ENCODE data around the gene OXA1L. TPM values are rescaled to one million over a fixed set of nuclear protein-coding genes. Genes with fewer than 3 reads are reported as not detected.

OXA1L gene
- total RNA-seq, 1 donor from 2014 or later = 81.2 TPM

DNA sequence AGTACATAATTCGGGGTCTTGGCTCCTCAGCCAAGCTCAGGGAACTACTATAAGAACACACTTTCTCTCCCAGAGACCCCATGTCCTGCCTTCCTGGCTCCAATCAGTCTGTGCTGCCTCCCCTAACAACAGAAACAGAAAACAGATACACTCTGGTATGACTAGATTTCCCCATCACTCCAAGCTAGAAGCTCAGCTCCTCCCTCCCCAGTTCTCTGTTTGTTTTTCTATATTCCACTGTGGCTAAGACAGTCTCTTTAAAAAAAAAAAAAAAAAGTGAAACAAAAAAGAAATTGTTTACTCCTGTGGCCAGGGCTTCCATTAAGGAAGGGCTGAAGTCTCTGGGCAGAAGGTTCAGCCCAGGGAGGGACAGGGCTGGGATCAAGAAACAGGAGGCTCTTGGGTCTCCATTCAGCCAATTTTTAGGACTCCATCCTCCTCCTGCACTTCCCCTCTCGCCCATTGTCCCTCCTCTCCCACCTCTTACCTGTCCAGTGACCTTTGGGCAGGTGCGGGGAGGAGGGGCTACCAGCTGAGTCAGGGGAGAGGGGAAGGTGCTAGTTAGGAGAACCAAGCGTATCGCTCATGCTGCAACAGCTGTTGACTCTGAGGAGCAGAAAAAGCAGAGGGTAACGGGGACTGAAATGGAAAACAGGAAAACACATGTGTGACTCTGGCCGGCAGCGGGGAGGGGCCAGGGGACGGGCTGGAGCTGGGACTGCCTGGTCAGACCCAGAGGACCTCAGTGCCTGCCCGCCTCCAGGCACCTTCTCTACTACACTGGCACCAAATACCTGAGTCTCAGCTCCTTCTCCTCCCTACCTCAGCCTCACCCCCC lies 52.9 kb downstream of the OXA1L start:
- Histone ChIP-seq H3K9ac (ENCODE audit: low read length) (peak overlapping the region; percentile 45), H3K4me1 (ENCODE audit: insufficient read depth, low read length) (peaks cover 20% of the 10 kb centered on the region), H3K36me3 (ENCODE audit: insufficient read depth, low read length) (no peaks in the 10 kb centered on the region), H3K4me2 (ENCODE audit: low read length) (peak overlapping the region; percentile 67), H4K20me1 (ENCODE audit: insufficient read depth, low read length) (no peaks in the 10 kb centered on the region), H3K27ac (ENCODE audit: low read depth, low read length) (peak overlapping the region; percentile 14), H3K27me3 (ENCODE audit: insufficient read depth, low read length) (no peaks in the 10 kb centered on the region), H3K4me3 (ENCODE audit: insufficient read depth, low read depth, low read length) (no peak overlapping the region), H3K79me2 (ENCODE audit: insufficient read depth, low read length) (no peaks in the 10 kb centered on the region), H2AFZ (ENCODE audit: low read depth, low read length) (peak overlapping the region; percentile 55), H3K9me3 (ENCODE audit: insufficient read depth, low read depth, low read length) (no peaks in the 10 kb centered on the region)
- no peaks in the 10 kb centered on the region for H3K9me3 Mint-ChIP-seq (ENCODE audit: unreplicated experiment)
- peak overlapping the region; percentile 88 for H3K27ac Mint-ChIP-seq (ENCODE audit: unreplicated experiment)
- H3K27me3 Mint-ChIP-seq (ENCODE audit: low read depth, unreplicated experiment) = no peaks in the 10 kb centered on the region
- peaks cover 58% of the 10 kb centered on the region for H3K4me1 Mint-ChIP-seq (ENCODE audit: low read depth, unreplicated experiment)
- no peaks in the 10 kb centered on the region for H3K36me3 Mint-ChIP-seq (ENCODE audit: low read depth, unreplicated experiment)
- no peak for FAIRE-seq
- no peak overlapping the region for H3K4me3 Mint-ChIP-seq (ENCODE audit: unreplicated experiment)
- peak; percentile 50 for DNase-seq (ENCODE audit: low read depth)
- TF ChIP-seq, protein P1, sequence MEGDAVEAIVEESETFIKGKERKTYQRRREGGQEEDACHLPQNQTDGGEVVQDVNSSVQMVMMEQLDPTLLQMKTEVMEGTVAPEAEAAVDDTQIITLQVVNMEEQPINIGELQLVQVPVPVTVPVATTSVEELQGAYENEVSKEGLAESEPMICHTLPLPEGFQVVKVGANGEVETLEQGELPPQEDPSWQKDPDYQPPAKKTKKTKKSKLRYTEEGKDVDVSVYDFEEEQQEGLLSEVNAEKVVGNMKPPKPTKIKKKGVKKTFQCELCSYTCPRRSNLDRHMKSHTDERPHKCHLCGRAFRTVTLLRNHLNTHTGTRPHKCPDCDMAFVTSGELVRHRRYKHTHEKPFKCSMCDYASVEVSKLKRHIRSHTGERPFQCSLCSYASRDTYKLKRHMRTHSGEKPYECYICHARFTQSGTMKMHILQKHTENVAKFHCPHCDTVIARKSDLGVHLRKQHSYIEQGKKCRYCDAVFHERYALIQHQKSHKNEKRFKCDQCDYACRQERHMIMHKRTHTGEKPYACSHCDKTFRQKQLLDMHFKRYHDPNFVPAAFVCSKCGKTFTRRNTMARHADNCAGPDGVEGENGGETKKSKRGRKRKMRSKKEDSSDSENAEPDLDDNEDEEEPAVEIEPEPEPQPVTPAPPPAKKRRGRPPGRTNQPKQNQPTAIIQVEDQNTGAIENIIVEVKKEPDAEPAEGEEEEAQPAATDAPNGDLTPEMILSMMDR (IDR thresholded peaks at IDR 0.05; ENCODE audit: insufficient read depth, low read depth, low read length) = no peak
- no peak for TF ChIP-seq EZH2 (IDR thresholded peaks at IDR 0.05; ENCODE audit: insufficient read depth, low read length)

DNA sequence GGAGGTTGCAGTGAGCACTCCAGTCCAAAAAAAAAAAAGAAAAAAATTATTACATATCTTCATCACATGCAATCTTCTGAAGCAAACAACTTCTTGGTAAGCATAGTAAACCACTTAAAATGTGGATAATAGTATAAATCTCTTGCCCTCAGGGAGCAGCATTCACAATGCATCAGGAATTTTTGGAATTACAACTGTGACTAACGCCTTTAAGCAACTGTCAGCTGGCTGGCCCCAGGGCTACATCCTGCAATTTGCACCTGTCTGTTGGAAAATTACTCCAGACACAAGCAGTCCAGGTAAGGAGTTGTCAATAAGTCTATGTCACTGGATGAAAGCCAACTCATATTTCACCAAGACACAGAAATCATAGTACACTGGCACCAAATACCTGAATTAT lies 54.2 kb downstream of the OXA1L start:
- FAIRE-seq (no peak), DNase-seq (ENCODE audit: low read depth) (peak; percentile 29)
- TF ChIP-seq, protein P1 (IDR thresholded peaks at IDR 0.05; ENCODE audit: insufficient read depth, low read depth, low read length) = no peak
- no peak for TF ChIP-seq EZH2 (IDR thresholded peaks at IDR 0.05; ENCODE audit: insufficient read depth, low read length)
- no peaks in the 10 kb centered on the region for H3K27me3 ChIP-seq (ENCODE audit: insufficient read depth, low read length)
- no peaks in the 10 kb centered on the region for H4K20me1 ChIP-seq (ENCODE audit: insufficient read depth, low read length)
- H3K9me3 ChIP-seq (ENCODE audit: insufficient read depth, low read depth, low read length) = no peaks in the 10 kb centered on the region
- H3K4me3 Mint-ChIP-seq (ENCODE audit: unreplicated experiment) = no peak overlapping the region
- H3K27me3 Mint-ChIP-seq (ENCODE audit: low read depth, unreplicated experiment) = no peaks in the 10 kb centered on the region
- H3K4me2 ChIP-seq (ENCODE audit: low read length) = no peak overlapping the region
- no peak overlapping the region for H3K4me3 ChIP-seq (ENCODE audit: insufficient read depth, low read depth, low read length)
- no peak overlapping the region for H3K9ac ChIP-seq (ENCODE audit: low read length)
- no peak overlapping the region for H2AFZ ChIP-seq (ENCODE audit: low read depth, low read length)
- no peaks in the 10 kb centered on the region for H3K36me3 ChIP-seq (ENCODE audit: insufficient read depth, low read length)
- no peaks in the 10 kb centered on the region for H3K36me3 Mint-ChIP-seq (ENCODE audit: low read depth, unreplicated experiment)
- peak overlapping the region; percentile 94 for H3K27ac Mint-ChIP-seq (ENCODE audit: unreplicated experiment)
- H3K4me1 Mint-ChIP-seq (ENCODE audit: low read depth, unreplicated experiment) = peaks cover 52% of the 10 kb centered on the region
- H3K4me1 ChIP-seq (ENCODE audit: insufficient read depth, low read length) = peaks cover 27% of the 10 kb centered on the region
- H3K79me2 ChIP-seq (ENCODE audit: insufficient read depth, low read length) = no peaks in the 10 kb centered on the region
- H3K27ac ChIP-seq (ENCODE audit: low read depth, low read length) = no peak overlapping the region
- no peaks in the 10 kb centered on the region for H3K9me3 Mint-ChIP-seq (ENCODE audit: unreplicated experiment)
